ENCODE measurements around the gene HOXC6. TPM values are rescaled to one million over a fixed set of nuclear protein-coding genes. Genes with fewer than 3 reads are reported as not detected.

The HOXC6 gene
- total RNA-seq, 2 donors from 2014 or later, result 0.15 TPM; not detected in 1

- Histone ChIP-seq H3K9ac (ENCODE audit: low read depth in 2 of 2, low read length in 2 of 2) (no peak overlapping the region), H3K9me3 (no peaks in the 10 kb centered on the region), H3K27me3 (peaks cover 96% of the 10 kb centered on the region), H3K4me1 (no peaks in the 10 kb centered on the region), H3K27ac (no peak overlapping the region), H3K4me3 (no peak overlapping the region), H3K36me3 (no peaks in the 10 kb centered on the region)
- intact Hi-C loops (cut with DNase I), result no loop called here
- TF ChIP-seq CTCF (IDR thresholded peaks at IDR 0.05), result no peak
- no peak for DNase-seq
These were observed 39.6 kb upstream of the HOXC6 start for GRCh38 chr12:53988541-53989226.

- no peak for DNase-seq
These were observed 38.8 kb upstream of the HOXC6 start for GRCh38 chr12:53989227-53990113.

GRCh38 chr12:53990311-53991076, 37.7 kb upstream of the HOXC6 start:
- no peak for TF ChIP-seq CTCF (IDR thresholded peaks at IDR 0.05)
- intact Hi-C loops (cut with DNase I), result no loop called here
- no peak overlapping the region for H3K4me3 ChIP-seq
- no peak overlapping the region for H3K9ac ChIP-seq (ENCODE audit: low read depth in 2 of 2, low read length in 2 of 2)
- no peaks in the 10 kb centered on the region for H3K36me3 ChIP-seq
- DNase-seq, result no peak
- peaks cover 99% of the 10 kb centered on the region for H3K27me3 ChIP-seq
- no peak overlapping the region for H3K27ac ChIP-seq
- no peaks in the 10 kb centered on the region for H3K9me3 ChIP-seq
- peaks cover 5% of the 10 kb centered on the region for H3K4me1 ChIP-seq

More at GRCh38 chr12:53989227-53990113, 38.8 kb upstream of the HOXC6 start:
- H3K4me3 ChIP-seq, result no peak overlapping the region
- TF ChIP-seq CTCF (IDR thresholded peaks at IDR 0.05), result no peak
- no peaks in the 10 kb centered on the region for H3K4me1 ChIP-seq
- no peak overlapping the region for H3K27ac ChIP-seq
- intact Hi-C loops (cut with DNase I), result no loop called here
- H3K9me3 ChIP-seq, result no peaks in the 10 kb centered on the region
- H3K27me3 ChIP-seq, result peaks cover 96% of the 10 kb centered on the region
- no peak overlapping the region for H3K9ac ChIP-seq (ENCODE audit: low read depth in 2 of 2, low read length in 2 of 2)
- H3K36me3 ChIP-seq, result no peaks in the 10 kb centered on the region

- no peak overlapping the region for H3K9ac ChIP-seq (ENCODE audit: low read depth in 2 of 2, low read length in 2 of 2)
- no peak for TF ChIP-seq CTCF (IDR thresholded peaks at IDR 0.05)
- no peaks in the 10 kb centered on the region for H3K36me3 ChIP-seq
- intact Hi-C loops (cut with DNase I), result no loop called here
- DNase-seq, result no peak
- H3K27me3 ChIP-seq, result peaks cover 99% of the 10 kb centered on the region
- H3K9me3 ChIP-seq, result no peaks in the 10 kb centered on the region
- no peak overlapping the region for H3K4me3 ChIP-seq
- peaks cover 8% of the 10 kb centered on the region for H3K4me1 ChIP-seq
- H3K27ac ChIP-seq, result no peak overlapping the region
These were observed 37.2 kb upstream of the HOXC6 start for GRCh38 chr12:53991077-53991460.

- H3K27me3 ChIP-seq, result peaks cover 99% of the 10 kb centered on the region
- no peak overlapping the region for H3K4me3 ChIP-seq
- no peak for DNase-seq
- H3K36me3 ChIP-seq, result no peaks in the 10 kb centered on the region
- TF ChIP-seq CTCF (IDR thresholded peaks at IDR 0.05), result no peak
- H3K9ac ChIP-seq (ENCODE audit: low read depth in 2 of 2, low read length in 2 of 2), result no peak overlapping the region
- peaks cover 9% of the 10 kb centered on the region for H3K4me1 ChIP-seq
- no peaks in the 10 kb centered on the region for H3K9me3 ChIP-seq
- intact Hi-C loops (cut with DNase I), result no loop called here
- no peak overlapping the region for H3K27ac ChIP-seq
These were observed 35.8 kb upstream of the HOXC6 start for GRCh38 chr12:53992377-53992889.

Measured in colonic mucosa (tissue), 4 donors.